ENCODE measurements around the gene ZBTB25.

Gene ZBTB25

DNA sequence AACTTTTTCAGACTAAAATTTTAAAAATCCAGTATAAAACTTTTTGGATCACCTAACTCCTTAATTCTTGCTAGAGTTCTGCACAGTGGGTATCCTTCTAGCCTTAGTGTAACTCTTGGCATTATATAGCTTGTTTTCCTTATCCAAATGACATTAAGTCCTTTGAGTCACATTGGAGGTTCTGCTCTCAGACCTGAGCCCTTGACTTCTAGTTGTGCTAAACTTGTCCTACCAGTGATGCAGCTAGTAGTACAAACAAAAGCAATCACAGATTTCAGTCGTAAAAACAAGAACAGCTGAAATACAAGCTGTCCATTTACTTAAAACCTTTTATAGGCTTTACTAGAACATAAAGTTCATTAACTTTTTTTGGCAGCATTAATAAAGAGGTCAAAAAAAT is 11.4 kb upstream of the ZBTB25 start:
- DNase-seq = no peak

DNA sequence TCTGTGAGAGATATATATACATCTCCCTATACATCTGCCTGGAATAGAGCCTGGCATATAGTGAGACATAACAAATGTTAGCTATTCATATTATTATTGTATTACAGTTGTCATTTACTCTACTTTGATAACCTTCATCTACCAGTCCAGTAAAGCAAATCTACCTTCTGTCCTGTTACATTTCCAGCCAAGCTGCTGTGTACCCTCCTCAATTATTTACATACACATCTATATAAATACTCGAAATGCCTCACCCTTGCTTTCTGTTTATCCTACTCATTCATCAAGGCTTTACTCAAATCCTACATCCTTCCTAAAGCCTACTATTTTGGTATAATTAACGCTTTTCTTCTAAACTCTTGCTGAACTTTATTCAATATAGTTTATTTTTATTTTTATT is 9.6 kb upstream of the ZBTB25 start:
- DNase-seq = no peak

DNA sequence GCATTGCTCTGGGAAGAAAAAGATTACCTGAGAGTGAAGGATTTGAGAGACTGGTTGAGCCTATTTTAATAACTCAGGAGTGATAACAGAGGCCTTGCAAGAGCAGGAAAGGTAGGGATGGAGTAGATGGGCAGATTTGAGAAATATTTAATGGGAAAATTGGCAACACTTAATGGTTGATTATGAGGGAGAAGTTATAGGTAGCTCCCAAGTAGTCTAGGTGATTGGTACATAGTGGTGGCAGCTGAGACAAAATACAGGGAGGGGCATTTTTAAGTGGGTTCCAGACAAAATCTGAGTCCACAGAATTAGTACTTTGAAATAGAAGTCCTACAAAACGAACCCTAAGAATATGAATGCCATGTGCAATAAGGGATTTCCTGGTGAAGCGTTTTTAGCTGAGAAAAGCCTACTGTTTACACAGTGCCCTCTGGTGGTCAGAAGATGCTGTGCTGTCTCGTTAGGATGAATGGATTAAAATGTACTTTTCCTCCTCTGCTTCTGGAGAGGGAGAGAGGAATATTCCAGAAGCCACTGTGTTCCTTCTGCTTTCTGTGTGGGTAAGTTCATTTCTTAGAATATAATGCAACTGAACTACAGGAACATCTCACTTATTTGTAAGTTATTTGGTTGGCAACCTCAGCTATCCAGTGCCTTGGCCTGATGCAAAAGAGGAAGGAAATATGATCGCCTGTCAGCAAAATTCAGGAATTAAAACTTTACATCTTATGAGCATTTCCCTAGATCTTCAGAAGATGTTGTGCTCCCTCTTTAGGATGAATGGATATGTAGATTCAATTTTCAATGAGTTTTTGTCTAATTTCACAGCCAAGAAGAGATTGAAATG is 7.4 kb upstream of the ZBTB25 start:
- DNase-seq = peak; percentile 82

DNA sequence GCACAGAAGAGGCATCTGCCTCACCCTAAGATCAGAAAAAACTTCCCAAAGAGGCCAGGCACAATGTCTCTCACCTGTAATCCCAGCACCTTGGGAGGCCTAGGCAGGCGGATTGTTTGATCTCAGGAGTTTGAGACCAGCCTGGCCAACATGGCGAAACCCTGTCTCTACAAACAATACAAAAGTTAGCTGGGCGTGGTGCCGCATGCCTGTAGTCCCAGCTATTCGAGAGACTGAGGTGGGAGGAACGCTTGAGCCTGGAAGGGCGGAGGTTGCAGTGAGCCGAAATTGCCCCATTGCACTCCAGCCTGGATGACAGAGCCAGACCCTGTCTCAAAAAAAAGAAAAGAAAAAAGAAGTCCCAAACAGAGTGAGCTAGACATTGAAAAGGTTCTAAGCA is 5.4 kb upstream of the ZBTB25 start:
- DNase-seq = no peak

DNA sequence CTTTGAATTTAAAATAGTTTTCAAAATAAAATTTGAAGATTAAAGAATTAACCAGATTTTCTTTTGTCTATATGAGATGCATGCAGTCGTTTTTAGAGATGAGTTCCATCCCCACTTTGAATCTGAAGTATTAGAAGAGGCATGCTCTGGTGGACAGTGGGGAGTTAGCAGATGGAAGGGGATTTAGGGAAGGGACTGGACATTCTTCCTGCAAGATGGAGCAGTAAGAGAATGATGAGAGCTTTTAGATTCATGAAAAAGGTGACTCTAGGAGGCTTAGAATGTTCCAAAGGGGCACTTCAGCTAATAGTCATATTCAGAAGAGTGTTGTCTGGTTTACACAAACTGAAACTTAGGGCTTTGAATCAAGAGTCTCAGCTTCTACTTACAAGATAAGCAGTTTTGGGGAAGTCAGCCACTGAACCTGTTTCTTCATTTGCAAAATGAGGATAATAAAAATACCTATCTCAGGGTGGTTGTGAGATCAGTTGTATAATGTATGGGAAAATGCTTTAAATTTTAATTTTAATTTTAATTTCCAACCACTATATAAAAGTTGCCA is 4.7 kb upstream of the ZBTB25 start:
- peak; percentile 56 for DNase-seq

- no peak for DNase-seq
Measured at GRCh38 chr14:64507376-64508156, 3.9 kb upstream of the ZBTB25 start.

- DNase-seq = peak; percentile 30
Measured at GRCh38 chr14:64506721-64507120, 3.1 kb upstream of the ZBTB25 start.

DNA sequence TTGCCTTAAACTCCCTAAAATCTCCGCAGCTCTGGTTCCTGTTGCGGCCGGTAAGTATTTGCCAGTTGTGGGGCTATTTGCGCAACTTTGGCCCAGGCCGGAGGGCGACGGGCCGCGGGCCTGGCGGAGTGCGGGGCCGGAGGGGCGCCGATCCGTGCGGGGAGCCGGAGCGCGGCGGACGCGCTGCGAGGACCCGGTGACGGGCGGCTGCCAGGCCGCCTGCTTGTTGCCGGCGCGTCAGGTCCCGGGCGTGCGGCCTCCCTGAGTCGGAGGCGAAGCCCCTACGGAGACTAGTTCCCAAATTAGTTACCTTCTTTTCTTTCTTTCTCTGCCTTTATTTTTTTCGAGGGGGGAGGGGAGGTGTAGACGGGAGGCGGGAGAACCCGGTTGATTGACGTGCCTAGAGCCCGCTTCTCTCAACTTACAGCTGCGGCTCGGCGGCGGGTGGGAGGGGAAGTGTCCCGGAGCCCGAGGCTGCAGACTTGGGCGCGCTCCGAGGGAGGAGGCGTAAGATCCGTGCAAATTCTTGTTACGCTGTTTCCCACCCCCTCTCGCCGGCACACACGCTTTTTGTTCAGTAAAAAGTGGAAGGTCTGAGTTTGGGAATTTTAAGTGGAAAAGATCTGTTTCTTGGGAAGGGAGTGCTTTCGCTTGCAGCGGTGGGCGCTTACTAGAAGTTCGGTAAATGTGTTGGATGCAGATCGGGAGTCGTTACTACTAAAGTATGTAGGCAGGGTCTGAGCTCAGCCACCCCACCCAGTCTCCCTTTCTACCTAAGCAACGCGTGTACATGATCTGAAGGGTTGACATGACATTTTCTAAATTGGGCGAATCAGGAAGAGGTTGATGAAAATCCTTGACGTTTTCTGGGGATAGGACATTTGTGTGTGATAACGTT is 1.5 kb upstream of the ZBTB25 start:
- peak; percentile 85 for DNase-seq

- DNase-seq = peak; percentile 78
Measured at GRCh38 chr14:64504310-64504896, 765 bp upstream of the ZBTB25 start, which contains the start of gene ZBTB1. Gene ZBTB1 (plus strand): TSS chr14:64504770. CDS start chr14:64521505, 16,735 bp downstream.

DNA sequence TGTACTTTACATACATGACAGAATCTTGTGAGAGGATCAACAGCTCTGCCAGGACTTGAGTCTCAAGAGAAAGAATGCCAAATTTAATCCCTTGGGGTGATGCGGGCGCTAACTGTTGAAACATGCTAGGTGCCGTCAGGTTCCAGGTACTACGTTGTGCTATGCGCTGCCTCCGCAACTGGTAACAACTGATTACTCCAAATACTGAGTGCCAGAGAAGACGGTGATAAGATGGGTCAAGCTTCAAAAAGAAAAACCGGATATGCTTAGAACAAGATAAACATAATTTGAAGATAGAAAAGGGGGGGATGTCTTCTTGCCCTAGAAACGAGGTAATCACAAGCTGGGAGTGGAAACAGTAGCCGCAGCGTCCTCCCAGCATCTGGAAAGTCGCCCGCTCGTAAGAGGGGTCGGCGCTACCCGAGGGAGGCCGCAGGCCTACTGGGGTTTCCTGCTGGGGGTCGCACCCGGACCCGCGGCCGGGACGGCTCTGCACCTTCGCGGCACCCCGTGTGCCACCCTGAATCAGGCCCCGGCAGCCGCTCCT is 678 bp downstream of the ZBTB25 start:
- no peak for DNase-seq

DNA sequence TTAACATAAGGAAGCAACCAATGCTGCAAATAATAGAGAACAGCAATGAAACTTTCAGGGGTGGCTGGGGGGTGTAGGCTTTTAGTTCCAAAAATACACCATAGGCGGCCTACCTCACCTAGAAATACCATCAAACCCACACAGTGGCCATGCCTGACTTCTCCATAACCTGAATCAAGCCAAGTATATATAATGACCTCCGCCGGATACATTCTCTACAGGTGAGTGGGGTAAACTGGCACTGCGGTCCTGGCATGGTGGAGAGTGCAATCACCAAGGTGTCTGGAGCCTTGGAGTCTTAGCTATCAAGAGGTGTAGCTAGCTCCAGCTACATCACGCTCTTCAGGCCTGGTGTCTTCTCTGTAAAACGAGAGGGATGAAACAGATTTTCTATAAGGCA is 1.2 kb downstream of the ZBTB25 start:
- no peak for DNase-seq

- DNase-seq = peak; percentile 15
Measured at GRCh38 chr14:64501411-64502171, 2.0 kb downstream of the ZBTB25 start.

DNA sequence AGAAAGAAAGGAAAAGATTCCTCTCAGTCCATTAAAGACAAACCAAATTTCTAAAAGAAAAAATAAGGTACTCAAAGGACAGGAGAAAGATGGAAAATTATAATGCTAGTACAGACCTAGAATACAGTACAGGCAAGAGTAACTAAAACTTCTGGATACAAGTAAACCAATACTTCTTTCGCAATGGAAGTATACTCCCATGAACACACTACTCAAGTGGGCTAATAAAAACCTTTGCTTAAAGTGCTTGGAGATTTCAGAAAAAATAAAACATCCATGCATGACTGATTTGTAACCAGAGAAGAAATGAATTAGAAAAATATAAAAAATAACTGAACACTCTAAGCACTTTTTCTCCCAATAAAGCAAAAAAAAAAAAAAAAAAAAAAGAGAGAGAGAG is 3.5 kb downstream of the ZBTB25 start:
- DNase-seq = no peak

DNA sequence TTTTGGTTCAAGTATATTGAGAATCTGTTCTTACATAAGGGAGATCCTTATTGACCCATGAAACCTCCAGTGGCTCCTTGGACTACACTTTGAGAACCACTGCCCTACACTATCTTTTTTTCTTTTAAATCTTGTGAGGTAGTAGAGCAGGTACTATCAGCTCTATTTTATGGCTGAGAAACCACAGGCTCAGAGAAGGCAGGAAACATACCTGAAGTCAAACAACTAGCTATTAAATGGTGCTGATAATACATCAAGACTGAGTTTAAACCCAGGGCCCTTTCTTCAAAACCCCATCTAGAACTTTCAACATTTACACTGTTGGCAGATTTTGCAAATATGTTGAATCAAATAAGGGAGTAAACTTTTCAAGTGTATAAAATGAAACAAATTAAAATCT is 6.9 kb downstream of the ZBTB25 start:
- no peak for DNase-seq

DNA sequence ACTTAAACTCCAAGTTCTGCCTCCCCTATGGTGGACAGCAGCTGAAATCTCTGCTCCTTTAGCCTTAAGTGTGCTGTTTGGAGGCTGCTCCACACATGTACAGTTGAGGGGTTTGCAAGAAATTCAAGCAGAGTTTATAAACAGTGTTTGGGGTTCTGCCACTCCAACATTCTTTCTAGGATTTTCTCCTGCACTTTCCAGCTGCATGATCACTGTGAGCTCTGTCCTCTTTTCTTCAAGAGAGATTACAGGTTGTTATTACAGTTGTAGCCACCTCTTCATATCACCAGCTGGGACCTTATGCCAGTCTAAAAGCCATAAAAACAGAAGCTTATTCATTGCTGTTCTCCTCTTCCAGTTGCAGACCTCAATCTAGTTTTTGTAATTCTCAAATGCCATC is 8.4 kb downstream of the ZBTB25 start:
- DNase-seq = no peak

- no peak for DNase-seq
Measured at GRCh38 chr14:64493455-64493854, 10.2 kb downstream of the ZBTB25 start.

- no peak for DNase-seq
Measured at GRCh38 chr14:64491637-64492036, 12.0 kb downstream of the ZBTB25 start.

DNA sequence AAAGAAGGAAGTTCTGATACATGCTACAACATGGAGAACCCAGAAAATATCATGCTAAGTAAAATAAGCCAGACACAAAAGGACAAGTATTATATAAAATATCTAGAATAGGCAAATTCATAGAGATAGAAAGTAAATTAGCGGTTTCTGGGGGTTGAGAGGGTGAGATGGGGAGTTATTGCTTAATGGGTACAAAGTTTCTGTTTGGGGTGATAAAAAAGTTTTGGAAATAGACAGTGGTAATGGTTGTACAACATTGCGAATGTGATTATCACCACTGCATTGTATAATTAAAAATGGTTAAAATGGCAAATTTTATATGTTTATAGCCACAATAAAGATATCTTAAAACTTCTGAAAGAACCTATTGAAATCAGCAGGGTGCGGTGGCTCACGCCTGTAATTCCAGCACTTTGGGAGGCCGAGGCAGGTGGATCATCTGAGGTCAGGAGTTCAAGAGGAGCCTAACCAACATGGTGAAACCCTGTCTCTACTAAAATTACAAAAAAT is 15.0 kb downstream of the ZBTB25 start:
- DNase-seq = no peak

DNA sequence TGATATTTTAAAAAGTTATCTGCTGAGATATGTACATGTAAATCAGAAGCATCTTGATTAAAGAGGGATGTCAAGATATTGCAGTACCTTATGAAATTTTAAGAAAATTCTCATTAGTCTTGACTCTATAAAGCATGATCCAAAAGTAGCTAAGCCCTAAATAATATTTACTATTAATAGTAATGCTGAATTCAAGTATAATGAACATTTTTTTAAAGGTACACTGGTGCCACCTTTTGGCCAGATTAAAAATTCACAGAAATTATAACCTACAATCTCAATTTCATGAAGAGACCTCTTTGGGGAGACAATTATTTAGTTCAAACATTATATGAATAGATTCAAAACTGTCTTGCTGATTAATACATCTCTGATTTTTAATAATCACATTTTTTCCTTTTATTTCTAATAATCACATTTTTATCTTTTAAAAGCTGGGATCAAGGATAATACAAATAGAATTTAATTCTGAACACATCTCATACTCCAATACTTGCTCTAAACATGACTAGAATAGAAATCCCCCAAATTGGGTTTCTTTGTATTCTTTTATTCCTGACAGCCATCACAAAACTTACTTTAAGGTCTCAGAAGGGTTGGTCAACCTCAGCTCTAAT is 24.9 kb downstream of the ZBTB25 start:
- DNase-seq = no peak

GRCh38 chr14:64476438-64476837 is 27.2 kb downstream of the ZBTB25 start:
- DNase-seq = no peak
